ENCODE data around the gene SLCO3A1. TPM values are rescaled to one million over a fixed set of nuclear protein-coding genes. Genes with fewer than 3 reads are reported as not detected.

Gene SLCO3A1
- total RNA-seq, 2 experiments from 2014 or later = 29.5 to 30.4 TPM

GRCh38 chr15:91892436-91892835 is 38.9 kb downstream of the SLCO3A1 start:
- H3K4me3 Mint-ChIP-seq = no peak overlapping the region
- peaks cover 54% of the 10 kb centered on the region for H3K36me3 Mint-ChIP-seq (ENCODE audit: low read depth)
- intact Hi-C loops (cut with DNase I, micrococcal nuclease) = no loop called here
- peaks cover 39% of the 10 kb centered on the region for H3K4me1 Mint-ChIP-seq (ENCODE audit: low read depth)
- peaks cover 0 to 9% of the 10 kb centered on the region in 2 experiments for H3K9me3 ChIP-seq (ENCODE audit: control insufficient read depth in 1 of 2, insufficient read depth in 1 of 2, low read length in 2 of 2)
- TF ChIP-seq CTCF (IDR thresholded peaks at IDR 0.05) = no peak
- H3K27ac Mint-ChIP-seq = no peak overlapping the region
- ATAC-seq (ENCODE audit: poor library complexity) (no peak), DNase-seq (no peak)
- no peak overlapping the region for H3K27ac ChIP-seq (ENCODE audit: low read depth in 1 of 2, low read length in 2 of 2)
- POLR2A ChIA-PET = no interaction called here
- no peaks in the 10 kb centered on the region for H3K27me3 Mint-ChIP-seq
- no peak overlapping the region for H3K4me3 ChIP-seq (ENCODE audit: low read length)
- CTCF ChIA-PET = no interaction called here
- no peaks in the 10 kb centered on the region for H3K9me3 Mint-ChIP-seq
- no peaks in the 10 kb centered on the region for H3K36me3 ChIP-seq (ENCODE audit: insufficient read depth, low read length)
- H3K27me3 ChIP-seq (ENCODE audit: control insufficient read depth in 1 of 2, insufficient read depth in 2 of 2, low read length in 2 of 2) = no peaks in the 10 kb centered on the region
- peaks cover 8% of the 10 kb centered on the region for H3K4me1 ChIP-seq (ENCODE audit: insufficient read depth, low read length)

GRCh38 chr15:91894606-91895005 is 41.1 kb downstream of the SLCO3A1 start:
- no peak overlapping the region for H3K27ac ChIP-seq (ENCODE audit: low read depth in 1 of 2, low read length in 2 of 2)
- intact Hi-C loops (cut with DNase I, micrococcal nuclease) = no loop called here
- Mint-ChIP-seq H3K4me1 (ENCODE audit: low read depth) (peaks cover 47% of the 10 kb centered on the region), H3K36me3 (ENCODE audit: low read depth) (peaks cover 63% of the 10 kb centered on the region), H3K9me3 (no peaks in the 10 kb centered on the region), H3K27me3 (no peaks in the 10 kb centered on the region), H3K27ac (no peak overlapping the region), H3K4me3 (no peak overlapping the region)
- no peaks in the 10 kb centered on the region for H3K36me3 ChIP-seq (ENCODE audit: insufficient read depth, low read length)
- POLR2A ChIA-PET = no interaction called here
- no peak for ATAC-seq (ENCODE audit: poor library complexity)
- H3K9me3 ChIP-seq (ENCODE audit: control insufficient read depth in 1 of 2, insufficient read depth in 1 of 2, low read length in 2 of 2) = peaks cover 0 to 9% of the 10 kb centered on the region in 2 experiments
- no peak for TF ChIP-seq CTCF (IDR thresholded peaks at IDR 0.05)
- H3K27me3 ChIP-seq (ENCODE audit: control insufficient read depth in 1 of 2, insufficient read depth in 2 of 2, low read length in 2 of 2) = no peaks in the 10 kb centered on the region
- no peak overlapping the region for H3K4me3 ChIP-seq (ENCODE audit: low read length)
- no peak for DNase-seq
- CTCF ChIA-PET = interaction anchor here (0.5 to 1.1 kb wide), 2 partner anchors 8 to 13 kb away, joined by 3 read pairs; no protein-coding TSS in a partner anchor
- peaks cover 7% of the 10 kb centered on the region for H3K4me1 ChIP-seq (ENCODE audit: insufficient read depth, low read length)

- POLR2A ChIA-PET = no interaction called here
- intact Hi-C loops (cut with DNase I, micrococcal nuclease) = no loop called here
Measured at GRCh38 chr15:91895051-91895450, 41.5 kb downstream of the SLCO3A1 start.

More at GRCh38 chr15:91895051-91895450, 41.5 kb downstream of the SLCO3A1 start:
- peaks cover 0 to 9% of the 10 kb centered on the region in 2 experiments for H3K9me3 ChIP-seq (ENCODE audit: control insufficient read depth in 1 of 2, insufficient read depth in 1 of 2, low read length in 2 of 2)
- no peak overlapping the region for H3K27ac ChIP-seq (ENCODE audit: low read depth in 1 of 2, low read length in 2 of 2)
- CTCF ChIA-PET = interaction anchor here (0.5 to 1.1 kb wide), 2 partner anchors 9 to 14 kb away, joined by 3 read pairs; no protein-coding TSS in a partner anchor
- TF ChIP-seq CTCF (IDR thresholded peaks at IDR 0.05) = no peak
- H3K4me1 Mint-ChIP-seq (ENCODE audit: low read depth) = peaks cover 50% of the 10 kb centered on the region
- DNase-seq (no peak), ATAC-seq (ENCODE audit: poor library complexity) (no peak)
- peaks cover 7% of the 10 kb centered on the region for H3K4me1 ChIP-seq (ENCODE audit: insufficient read depth, low read length)
- H3K9me3 Mint-ChIP-seq = no peaks in the 10 kb centered on the region
- H3K27ac Mint-ChIP-seq = no peak overlapping the region
- no peak overlapping the region for H3K4me3 Mint-ChIP-seq
- H3K36me3 Mint-ChIP-seq (ENCODE audit: low read depth) = peaks cover 63% of the 10 kb centered on the region
- no peaks in the 10 kb centered on the region for H3K27me3 Mint-ChIP-seq
- no peaks in the 10 kb centered on the region for H3K36me3 ChIP-seq (ENCODE audit: insufficient read depth, low read length)
- no peaks in the 10 kb centered on the region for H3K27me3 ChIP-seq (ENCODE audit: control insufficient read depth in 1 of 2, insufficient read depth in 2 of 2, low read length in 2 of 2)
- H3K4me3 ChIP-seq (ENCODE audit: low read length) = no peak overlapping the region

Measured in CD4-positive, alpha-beta T cell (primary cell).